Activated T-cell treated with anti-CD3 and anti-CD28 coated beads for 4 hours (primary cell): ENCODE data around the gene EPHA7.

Experiments
- DNase-seq: peaks from one replicate; pipeline ENCODE4 v3.0.0-alpha.2; 2020

The EPHA7 gene

DNA sequence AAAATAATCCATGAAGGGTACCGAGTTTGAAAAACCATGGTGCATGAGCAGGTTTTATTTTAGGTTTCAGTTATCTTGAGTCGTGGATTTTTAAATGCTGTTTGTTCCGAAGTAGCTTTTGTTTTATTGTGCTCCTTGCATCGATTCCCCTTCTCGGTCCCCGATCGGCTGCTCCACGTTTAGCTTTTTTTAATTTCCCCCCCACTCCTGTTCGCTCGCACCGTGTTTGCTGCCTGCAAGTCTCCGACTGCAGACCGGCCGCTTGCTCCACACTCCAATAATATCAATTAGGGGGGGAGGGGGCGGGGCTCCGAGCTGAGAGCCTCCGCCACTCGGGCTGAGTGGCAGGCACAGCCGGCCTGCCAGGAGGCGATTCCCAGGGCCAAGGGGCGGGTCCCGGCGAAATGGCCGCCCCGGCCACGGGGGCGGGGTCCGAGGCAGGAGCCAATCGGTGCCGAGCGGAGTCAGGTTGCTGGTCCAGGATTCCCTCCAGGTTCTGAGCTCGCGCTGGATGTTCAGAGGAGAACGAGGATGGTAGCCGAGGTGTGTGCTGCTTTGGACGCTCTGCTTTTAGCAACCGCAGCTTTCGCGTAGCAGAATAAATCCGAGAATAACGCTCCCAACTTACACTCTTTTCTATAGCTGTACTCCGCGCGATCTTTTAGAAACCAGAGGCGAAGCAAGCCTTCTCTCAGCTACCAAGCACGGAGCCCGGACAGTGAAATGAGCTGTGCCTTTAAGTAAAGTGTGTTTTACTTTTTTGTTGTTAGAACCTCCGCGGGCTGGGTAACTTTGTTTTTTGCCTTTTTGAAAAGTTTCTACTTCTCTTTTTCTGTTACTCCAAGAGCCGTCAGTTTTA, at the start of gene EPHA7:
EPHA7 (minus strand) TSS at position 256 of the 859 bp plus-strand sequence; CDS start at position 38, 218 bp downstream.
- no peak for DNase-seq

DNA sequence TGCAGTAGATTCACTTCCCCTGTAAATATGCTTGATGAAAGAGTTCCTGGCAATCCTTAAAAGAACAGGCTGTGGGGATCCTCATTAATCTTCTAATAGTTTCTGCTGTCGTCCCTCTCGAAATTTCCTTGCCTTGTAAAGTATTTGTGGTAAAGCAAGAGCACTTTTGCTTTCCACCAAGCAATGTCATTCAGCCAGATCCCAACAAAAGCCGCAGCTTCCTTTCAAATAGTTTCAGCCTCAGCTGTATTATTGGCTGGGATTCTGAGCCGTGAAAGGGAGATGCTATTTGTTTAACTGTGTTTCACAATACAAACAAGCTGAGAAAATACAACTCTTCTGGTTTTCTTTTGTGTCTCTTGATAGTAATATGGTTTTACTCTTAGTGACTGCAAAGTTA, 48.9 kb upstream of the EPHA7 start:
- no peak for DNase-seq

DNA sequence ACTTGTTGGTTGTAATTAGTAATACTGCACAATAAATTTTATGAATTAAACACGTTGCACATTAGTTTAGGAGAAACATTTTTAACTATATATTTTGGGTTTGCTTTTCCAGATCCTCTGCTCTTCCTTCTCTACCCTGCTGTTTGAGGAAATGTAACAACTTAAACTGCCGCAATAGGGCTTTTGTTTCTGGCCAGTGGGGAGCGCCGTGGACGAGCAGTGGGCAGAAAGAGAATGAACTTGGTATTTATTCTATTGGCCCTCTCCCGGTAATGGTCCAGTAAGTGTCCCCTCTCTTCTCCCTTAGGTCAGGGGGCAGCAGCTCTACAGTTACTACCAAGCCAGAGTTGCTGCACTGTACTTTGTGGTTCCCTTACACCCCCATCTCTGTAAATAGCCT, 35.2 kb upstream of the EPHA7 start:
- DNase-seq = no peak

DNA sequence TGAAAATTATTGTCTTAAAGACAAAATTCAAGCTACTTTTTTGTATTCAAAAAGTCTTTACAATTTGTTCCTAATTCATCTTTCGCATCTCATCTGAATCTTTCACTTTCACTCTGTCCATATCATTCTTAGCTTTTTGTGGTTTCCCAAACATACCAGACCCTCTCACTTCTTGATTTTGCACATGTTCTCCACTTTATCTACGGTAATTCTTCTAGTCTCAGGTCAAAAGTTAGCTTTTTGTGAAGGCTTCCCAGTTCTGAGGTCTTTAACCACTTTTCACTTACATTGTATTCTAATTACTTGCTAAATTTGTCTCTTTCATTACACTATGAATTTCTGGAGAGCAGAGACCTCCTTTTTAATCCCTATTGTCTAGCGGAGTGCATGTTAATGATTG, 34.6 kb upstream of the EPHA7 start:
- DNase-seq = no peak

DNA sequence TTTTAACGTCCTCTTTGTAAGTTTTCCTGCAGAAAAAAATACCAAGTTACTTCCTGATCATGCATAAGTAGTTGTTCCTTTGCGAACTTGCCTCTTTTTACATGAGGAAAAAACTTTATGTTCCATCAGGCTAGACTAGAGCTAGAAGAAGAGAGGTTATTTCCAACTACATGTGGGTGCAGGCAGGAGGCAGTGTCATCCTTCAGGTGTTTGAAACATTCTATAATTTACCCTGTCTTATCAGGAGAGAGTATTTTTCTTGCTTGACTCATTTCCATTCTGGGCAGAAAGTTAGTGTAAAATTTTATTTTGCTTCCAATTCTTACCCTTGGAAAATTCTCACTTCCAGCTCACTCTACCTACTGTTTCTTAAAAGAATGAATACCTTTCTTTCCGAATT, 28.5 kb upstream of the EPHA7 start:
- no peak for DNase-seq

DNA sequence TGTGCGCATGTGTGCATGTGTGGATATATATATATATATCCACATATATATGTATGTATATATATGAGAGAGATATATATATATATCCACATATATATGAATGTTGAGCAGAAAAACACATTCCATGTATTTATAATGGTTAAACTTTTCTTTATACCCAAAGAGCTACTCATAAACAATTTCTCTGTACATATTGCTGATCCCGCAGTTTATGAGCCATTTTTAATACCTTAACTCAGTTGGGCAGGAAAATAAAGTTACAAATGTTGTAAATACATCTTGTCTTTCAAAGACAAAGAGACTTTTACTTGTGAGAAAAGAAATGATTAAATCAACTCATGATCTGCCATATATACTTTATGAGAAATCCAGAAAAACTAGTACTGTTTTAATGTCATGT, 18.1 kb upstream of the EPHA7 start:
- no peak for DNase-seq

DNA sequence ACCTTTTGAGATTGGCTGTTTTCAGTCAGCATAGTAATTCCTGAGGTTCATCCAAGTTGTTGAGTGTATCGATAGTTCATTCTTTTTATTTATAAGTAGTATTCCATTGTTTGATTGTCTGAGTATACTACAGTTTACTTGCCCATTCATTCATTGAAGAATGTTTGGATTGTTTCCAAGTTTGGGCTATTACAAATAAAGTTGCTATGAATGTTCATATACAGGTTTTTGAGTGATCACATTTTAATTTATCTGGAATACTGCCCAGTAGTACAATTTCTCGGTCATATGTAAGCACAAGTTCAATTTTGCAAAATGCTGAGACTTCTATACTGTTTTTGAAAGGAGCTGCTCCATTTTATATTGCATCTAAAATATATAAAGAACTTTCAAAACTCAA, 14.2 kb upstream of the EPHA7 start:
- no peak for DNase-seq

DNA sequence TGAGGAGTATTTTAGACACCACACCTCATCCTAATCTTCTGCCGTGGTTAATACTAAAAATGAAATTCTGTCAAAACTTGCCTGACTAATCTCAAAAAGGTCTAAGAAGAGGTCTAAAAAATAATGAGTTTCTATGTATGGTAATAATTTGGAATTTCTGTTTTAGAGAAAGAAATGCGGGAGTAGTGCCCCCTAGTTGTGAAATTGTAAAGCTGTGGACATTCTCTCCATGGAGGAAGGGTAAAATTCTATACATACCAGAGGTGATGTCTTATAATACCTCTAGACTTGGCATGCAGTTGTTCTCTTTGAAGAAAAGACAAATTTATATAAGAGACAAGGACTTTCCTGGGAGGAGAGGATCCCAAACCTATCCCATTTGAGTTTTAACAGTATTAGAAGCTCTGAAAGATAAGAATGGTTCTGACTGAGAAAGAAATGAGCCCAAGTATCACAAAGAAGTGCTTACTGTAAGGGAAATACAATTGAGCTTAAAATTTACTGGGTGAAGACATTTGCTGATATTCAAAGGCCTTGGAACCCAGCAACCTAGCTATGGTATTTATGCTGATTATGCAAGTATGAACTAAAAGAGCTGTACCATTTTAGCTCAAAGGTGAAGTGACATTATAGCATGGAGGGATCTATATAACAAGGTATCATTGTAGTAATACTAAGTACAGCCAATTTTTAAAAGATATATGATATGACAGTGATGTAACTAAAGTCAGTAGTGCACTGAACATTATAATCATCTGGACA, 5.1 kb upstream of the EPHA7 start:
- no peak for DNase-seq

DNA sequence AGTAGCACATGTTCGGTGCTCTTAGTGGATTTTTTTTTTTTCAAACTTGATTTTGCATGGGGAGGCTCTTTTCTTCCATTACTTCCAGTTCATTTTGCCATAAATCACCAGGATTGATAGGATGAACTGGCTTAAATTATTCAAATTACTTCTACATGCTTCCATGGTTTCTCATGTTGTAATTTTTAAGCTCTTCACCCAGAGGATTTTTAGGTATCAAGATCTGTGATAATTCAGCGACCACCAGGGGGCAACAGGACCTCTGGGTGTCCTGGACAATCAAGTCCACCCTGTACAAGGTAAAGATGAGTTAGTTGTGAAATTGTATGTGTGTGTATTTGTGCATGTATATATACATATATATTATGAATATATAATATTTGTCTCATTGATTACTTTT, 4.2 kb upstream of the EPHA7 start:
- no peak for DNase-seq

GRCh38 chr6:93420163-93420795, 920 bp upstream of the EPHA7 start:
- no peak for DNase-seq

DNA sequence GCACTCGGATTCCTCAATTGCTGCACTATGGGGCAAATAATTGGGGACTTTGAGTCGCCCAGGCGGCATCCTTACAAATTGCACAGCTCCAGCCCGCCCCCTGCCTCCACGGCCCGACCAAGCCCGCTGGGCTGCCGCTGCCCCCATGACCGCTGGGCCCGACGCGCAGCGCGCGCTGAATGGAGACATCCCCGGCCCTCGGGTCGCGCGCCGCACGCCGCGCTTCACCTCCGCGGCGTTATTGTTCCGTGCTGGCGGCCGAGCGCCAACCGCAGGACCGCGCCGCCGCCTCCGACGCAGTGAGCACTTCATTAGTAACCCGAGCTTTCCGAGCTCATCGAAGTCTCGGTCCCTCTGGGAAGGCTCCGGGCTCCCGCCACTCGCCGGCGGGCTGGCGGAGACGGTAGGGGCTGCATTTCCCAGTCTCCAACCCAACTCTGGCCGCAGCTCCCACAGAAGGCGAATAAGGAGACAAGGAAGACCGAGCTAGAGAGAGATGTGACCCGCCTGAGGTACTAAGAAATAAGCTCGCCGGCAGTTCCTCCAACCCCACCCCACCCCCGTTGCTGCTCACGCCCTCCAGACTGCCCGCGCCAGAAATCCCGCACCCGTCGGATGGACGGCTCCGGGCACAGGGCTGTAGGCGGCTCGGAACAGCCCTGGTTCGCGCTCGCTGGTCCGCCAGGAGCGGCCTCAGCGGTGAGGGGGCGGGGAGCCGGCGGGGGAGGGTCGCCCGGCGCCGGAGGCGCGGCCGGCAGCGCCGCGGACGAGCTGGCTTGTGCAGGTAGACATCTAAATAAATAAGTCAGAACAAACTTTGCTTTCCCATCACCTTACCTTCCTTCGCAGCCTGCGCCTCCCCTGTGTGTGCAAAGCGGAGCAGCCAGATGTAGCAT, 703 bp downstream of the EPHA7 start:
- DNase-seq = no peak

GRCh38 chr6:93418033-93418407, 1.3 kb downstream of the EPHA7 start:
- DNase-seq = no peak

GRCh38 chr6:93417421-93418013, 1.8 kb downstream of the EPHA7 start:
- no peak for DNase-seq

DNA sequence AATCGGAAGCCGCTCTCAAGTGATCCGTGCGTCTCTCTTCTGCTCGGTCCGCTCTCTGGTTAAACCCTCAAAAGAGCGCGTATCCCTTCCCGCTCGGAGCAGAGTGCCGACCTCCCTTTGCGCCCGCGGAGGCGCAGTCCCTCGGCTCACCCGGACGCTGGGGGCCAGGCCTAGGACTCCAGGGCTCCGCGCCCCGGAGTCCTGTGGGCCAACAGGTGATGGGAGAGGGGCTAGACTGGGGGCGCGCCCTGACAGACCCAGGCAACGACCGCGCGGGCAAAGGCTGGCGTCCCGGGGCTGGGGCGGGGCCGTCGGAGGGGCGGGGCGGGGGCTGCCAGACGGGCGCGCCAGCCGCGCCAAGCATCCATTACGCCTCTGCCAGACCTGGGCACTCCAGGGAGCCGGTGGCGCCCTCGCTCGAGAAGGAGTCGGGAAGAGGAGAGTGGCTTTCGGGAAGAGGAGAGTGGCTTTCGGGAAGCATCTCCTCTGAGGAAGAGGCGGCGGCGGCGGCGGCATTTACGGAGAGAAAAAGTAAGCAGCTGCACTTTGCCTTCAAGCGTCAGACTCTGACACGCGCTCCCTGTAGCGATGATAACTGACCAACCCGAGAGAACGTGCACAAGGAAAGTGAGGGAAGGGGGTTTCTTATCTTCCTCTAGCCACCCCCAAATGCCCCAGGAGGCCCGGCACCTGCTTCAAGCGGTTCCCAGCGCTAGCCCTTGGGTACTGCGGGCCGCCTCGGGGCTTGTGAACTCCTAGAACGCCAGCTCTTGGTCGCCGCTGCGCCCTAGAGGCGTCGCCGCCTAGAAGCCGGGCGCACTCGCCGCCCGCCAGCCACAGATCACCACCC, 2.6 kb downstream of the EPHA7 start:
- DNase-seq = no peak

GRCh38 chr6:93413190-93413589, 6.2 kb downstream of the EPHA7 start:
- DNase-seq = no peak

- no peak for DNase-seq
These were observed 6.9 kb downstream of the EPHA7 start for GRCh38 chr6:93412452-93412851.

DNA sequence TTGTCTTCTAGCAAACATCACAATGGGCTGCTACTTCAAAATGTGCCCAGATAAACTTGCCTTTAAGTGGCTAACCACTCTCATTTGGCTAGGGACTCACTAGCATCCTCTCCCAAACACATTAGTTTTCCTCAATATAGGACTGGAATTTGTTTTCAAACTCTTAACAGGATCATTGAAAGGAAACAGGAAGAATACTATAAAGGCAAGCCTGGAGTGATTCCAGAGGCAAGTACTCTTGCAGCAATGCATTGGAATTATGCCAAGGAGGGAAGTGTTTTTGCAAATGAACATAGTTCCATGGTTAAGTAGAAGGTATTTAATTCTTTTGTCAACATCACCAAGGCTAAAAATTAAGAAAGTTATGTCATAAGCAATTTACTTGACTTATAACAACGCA, 12.2 kb downstream of the EPHA7 start:
- DNase-seq = no peak

GRCh38 chr6:93403390-93403789, 16.0 kb downstream of the EPHA7 start:
- no peak for DNase-seq

- DNase-seq = no peak
These were observed 20.6 kb downstream of the EPHA7 start for GRCh38 chr6:93398723-93399122.

- no peak for DNase-seq
These were observed 24.9 kb downstream of the EPHA7 start for GRCh38 chr6:93394471-93394870.

- no peak for DNase-seq
These were observed 25.7 kb downstream of the EPHA7 start for GRCh38 chr6:93393554-93394074.
